ENCODE measurements around the gene TRPV3. TPM values are rescaled to one million over a fixed set of nuclear protein-coding genes. Genes with fewer than 3 reads are reported as not detected.

Gene TRPV3
- total and polyA plus RNA-seq, 9 of the 15 experiments (the other 6 are each of a cell fraction or from before 2014, with no cell fraction given): 0.03 to 0.42 (median 0.11) TPM; not detected in 1

DNA sequence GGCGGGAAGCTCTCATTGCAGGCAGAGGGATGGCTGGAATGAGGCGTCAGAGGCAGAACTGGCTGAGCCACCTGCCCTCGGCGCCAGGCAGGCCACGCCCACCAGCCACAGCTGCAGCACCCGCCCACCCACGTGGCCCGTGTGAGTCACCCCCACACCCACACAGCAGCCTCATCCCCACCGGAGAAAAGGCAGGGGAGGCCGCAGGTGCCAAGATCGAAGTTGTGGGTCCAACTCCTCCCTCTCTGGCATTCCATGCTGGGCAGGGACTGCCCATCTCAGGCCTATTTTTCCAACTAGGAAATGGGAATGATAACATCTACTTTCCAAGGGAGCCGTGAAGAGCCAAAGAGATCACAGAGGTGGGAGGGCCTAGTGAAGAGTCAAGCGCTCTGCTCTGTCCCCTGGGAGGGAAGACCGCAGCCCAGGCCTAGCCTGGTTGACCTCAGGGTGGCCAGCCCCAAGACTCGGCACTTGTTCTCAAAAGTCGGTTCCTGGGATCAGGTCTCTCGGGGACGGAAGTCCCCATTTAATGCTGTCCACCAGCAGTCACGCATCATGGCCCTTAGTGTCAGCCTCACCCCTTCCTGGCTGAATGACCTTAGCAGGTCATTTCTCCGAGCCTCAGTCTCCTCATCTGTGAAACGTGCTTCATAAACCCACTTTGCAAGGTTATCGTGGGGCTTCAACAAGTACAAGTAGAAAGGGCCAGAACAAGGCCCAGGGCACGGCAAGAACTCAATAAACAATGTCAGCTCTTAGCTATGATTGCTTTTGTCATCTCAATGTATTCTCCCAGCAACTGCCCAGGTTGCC is at the start of gene TRPV3 (continued):
- TF ChIP-seq, protein P1, sequence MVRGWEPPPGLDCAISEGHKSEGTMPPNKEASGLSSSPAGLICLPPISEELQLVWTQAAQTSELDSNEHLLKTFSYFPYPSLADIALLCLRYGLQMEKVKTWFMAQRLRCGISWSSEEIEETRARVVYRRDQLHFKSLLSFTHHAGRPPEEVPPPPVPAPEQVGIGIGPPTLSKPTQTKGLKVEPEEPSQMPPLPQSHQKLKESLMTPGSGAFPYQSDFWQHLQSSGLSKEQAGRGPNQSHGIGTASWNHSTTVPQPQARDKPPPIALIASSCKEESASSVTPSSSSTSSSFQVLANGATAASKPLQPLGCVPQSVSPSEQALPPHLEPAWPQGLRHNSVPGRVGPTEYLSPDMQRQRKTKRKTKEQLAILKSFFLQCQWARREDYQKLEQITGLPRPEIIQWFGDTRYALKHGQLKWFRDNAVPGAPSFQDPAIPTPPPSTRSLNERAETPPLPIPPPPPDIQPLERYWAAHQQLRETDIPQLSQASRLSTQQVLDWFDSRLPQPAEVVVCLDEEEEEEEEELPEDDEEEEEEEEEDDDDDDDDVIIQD (CRISPR knock-in tag; IDR thresholded peaks at IDR 0.05): no peak
- TF ChIP-seq ZSCAN32 (CRISPR knock-in tag; IDR thresholded peaks at IDR 0.05) (no peak), RFX7 (CRISPR knock-in tag; IDR thresholded peaks at IDR 0.05) (no peak), HDAC3 (IDR thresholded peaks at IDR 0.05; ENCODE audit: borderline replicate concordance, partially characterized antibody) (no peak), NRF1 (conservative IDR thresholded peaks at IDR 0.05 in 1 of 2, IDR thresholded peaks at IDR 0.05 in 1 of 2) (peak in 1 of 2 experiments; percentile 8; a peak in 1 of 4 replicates), JUND (IDR thresholded peaks at IDR 0.05; ENCODE audit: borderline replicate concordance, low read depth, low read length) (peak; percentile 92), JUND (tag; IDR thresholded peaks at IDR 0.05; ENCODE audit: borderline replicate concordance, low read depth, low read length) (peak; percentile 79; the same call in 1 of the 3 replicates), SP2 (IDR thresholded peaks at IDR 0.05; ENCODE audit: extremely low read depth, low read depth, low read length, poor library complexity, severe bottlenecking) (no peak), ARID1B (IDR thresholded peaks at IDR 0.05) (peak; percentile 31; the same call in 1 of the 2 replicates), NR2C2 (CRISPR knock-in tag; IDR thresholded peaks at IDR 0.05) (no peak), NR2C2 (tag; IDR thresholded peaks at IDR 0.05) (no peak), ZNF695 (CRISPR knock-in tag; IDR thresholded peaks at IDR 0.05) (no peak), TAF7 (tag; IDR thresholded peaks at IDR 0.05) (no peak), ZNF707 (CRISPR knock-in tag; conservative IDR thresholded peaks at IDR 0.05) (no peak), NR3C1 (CRISPR knock-in tag; IDR thresholded peaks at IDR 0.05) (no peak)
- TF ChIP-seq, protein P2, sequence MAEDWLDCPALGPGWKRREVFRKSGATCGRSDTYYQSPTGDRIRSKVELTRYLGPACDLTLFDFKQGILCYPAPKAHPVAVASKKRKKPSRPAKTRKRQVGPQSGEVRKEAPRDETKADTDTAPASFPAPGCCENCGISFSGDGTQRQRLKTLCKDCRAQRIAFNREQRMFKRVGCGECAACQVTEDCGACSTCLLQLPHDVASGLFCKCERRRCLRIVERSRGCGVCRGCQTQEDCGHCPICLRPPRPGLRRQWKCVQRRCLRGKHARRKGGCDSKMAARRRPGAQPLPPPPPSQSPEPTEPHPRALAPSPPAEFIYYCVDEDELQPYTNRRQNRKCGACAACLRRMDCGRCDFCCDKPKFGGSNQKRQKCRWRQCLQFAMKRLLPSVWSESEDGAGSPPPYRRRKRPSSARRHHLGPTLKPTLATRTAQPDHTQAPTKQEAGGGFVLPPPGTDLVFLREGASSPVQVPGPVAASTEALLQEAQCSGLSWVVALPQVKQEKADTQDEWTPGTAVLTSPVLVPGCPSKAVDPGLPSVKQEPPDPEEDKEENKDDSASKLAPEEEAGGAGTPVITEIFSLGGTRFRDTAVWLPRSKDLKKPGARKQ (CRISPR knock-in tag; IDR thresholded peaks at IDR 0.05): no peak
- TF ChIP-seq, protein P3, sequence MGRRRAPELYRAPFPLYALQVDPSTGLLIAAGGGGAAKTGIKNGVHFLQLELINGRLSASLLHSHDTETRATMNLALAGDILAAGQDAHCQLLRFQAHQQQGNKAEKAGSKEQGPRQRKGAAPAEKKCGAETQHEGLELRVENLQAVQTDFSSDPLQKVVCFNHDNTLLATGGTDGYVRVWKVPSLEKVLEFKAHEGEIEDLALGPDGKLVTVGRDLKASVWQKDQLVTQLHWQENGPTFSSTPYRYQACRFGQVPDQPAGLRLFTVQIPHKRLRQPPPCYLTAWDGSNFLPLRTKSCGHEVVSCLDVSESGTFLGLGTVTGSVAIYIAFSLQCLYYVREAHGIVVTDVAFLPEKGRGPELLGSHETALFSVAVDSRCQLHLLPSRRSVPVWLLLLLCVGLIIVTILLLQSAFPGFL (CRISPR knock-in tag; IDR thresholded peaks at IDR 0.05): no peak
- TF ChIP-seq, protein P4, sequence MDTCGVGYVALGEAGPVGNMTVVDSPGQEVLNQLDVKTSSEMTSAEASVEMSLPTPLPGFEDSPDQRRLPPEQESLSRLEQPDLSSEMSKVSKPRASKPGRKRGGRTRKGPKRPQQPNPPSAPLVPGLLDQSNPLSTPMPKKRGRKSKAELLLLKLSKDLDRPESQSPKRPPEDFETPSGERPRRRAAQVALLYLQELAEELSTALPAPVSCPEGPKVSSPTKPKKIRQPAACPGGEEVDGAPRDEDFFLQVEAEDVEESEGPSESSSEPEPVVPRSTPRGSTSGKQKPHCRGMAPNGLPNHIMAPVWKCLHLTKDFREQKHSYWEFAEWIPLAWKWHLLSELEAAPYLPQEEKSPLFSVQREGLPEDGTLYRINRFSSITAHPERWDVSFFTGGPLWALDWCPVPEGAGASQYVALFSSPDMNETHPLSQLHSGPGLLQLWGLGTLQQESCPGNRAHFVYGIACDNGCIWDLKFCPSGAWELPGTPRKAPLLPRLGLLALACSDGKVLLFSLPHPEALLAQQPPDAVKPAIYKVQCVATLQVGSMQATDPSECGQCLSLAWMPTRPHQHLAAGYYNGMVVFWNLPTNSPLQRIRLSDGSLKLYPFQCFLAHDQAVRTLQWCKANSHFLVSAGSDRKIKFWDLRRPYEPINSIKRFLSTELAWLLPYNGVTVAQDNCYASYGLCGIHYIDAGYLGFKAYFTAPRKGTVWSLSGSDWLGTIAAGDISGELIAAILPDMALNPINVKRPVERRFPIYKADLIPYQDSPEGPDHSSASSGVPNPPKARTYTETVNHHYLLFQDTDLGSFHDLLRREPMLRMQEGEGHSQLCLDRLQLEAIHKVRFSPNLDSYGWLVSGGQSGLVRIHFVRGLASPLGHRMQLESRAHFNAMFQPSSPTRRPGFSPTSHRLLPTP (IDR thresholded peaks at IDR 0.05; ENCODE audit: borderline replicate concordance, extremely low read depth, insufficient read length): no peak
